Body of pancreas (tissue), 4 donors: ENCODE results near the gene INAFM2. TPM values are rescaled to one million over a fixed set of nuclear protein-coding genes. Genes with fewer than 3 reads are reported as not detected.

ENCODE experiments used
- ATAC-seq: fragments of 150-250 bp; one replicate; pipeline ENCODE4 v1.9.1; 2016
- DNase-seq, 4 donors: peaks; one replicate each; pipeline ENCODE4 v3.0.0-alpha.2; 2019
- H3K27ac ChIP-seq, 4 donors: fragments of 200-600 bp; sonication (generic); 1 replicate in 3 of 4; 2 replicates in 1 of 4; pipeline versions ENCODE4 v1.5.1 to v1.6.1; 2016 to 2019; ENCODE audit warnings: mild to moderate bottlenecking in 1 of 4, mixed read lengths in 1 of 4, moderate library complexity in 1 of 4
- H3K27me3 ChIP-seq, 2 donors: fragments of 200-600 bp; sonication (generic); one replicate each; pipeline ENCODE4 v1.6.0; 2016; ENCODE audit warnings: mild to moderate bottlenecking in 1 of 2
- H3K36me3 ChIP-seq, 2 donors: fragments of 200-600 bp; sonication (generic); replicated peaks in 1 of 2; 2 replicates each; pipeline ENCODE4 v1.5.1; 2016; ENCODE audit warnings: low read depth in 2 of 2; ENCODE audit not compliant: insufficient read depth in 1 of 2
- H3K4me1 ChIP-seq: fragments of 200-600 bp; sonication (generic); one replicate; pipeline ENCODE4 v1.6.0; 2016
- H3K4me3 ChIP-seq, 2 donors: fragments of 200-600 bp; sonication (generic); 1 replicate in 1 of 2; 2 replicates in 1 of 2; pipeline ENCODE4 v1.5.1; 2016 to 2019
- H3K9me3 ChIP-seq, 3 donors: fragments of 200-600 bp; sonication (generic); 1 replicate in 2 of 3; 2 replicates in 1 of 3; pipeline ENCODE4 v1.5.1; 2016
- CTCF ChIP-seq, 7 experiments: fragments of 450-650 bp in 4 of 7; fragments of 200-600 bp in 3 of 7; sonication (generic) in 3 of 7; IDR thresholded peaks; one replicate each; pipeline ENCODE4 v1.5.1; 2016 to 2019; ENCODE audit warnings: antibody characterized with exemption in 7 of 7
- POLR2A ChIP-seq, 3 donors: fragments of 450-650 bp; IDR thresholded peaks; one replicate each; pipeline ENCODE4 v1.6.1; 2016; ENCODE audit warnings: antibody characterized with exemption in 3 of 3, mild to moderate bottlenecking in 2 of 3
- WGBS, 2 donors: methylation state at CpG; one replicate each; pipeline ENCODE4 v1.1.5; 2017; 5-methylcytosine and 5-hydroxymethylcytosine counted together
- intact Hi-C: fragments of 100-400 bp; cut with DNase I; formaldehyde crosslinking; loops from one replicate; pipeline ENCODE4 v1.15.1; 2023
- total RNA-seq, 2 donors: library from RNA; depleted of rRNA; stranded (reverse); fragments of >200 nt; gene quantifications; one replicate each; pipeline ENCODE4 v1.1.0, GENCODE V29; 2016

Gene INAFM2
- total RNA-seq, 2 donors from 2014 or later: 8.8 to 22.4 TPM

GRCh38 chr15:40293006-40293405, 30.5 kb upstream of the INAFM2 start:
- DNase-seq: no peak
- intact Hi-C loops: no loop called here
- no peak for TF ChIP-seq CTCF (IDR thresholded peaks at IDR 0.05)
- ATAC-seq: no peak
- H3K27ac ChIP-seq: no peak overlapping the region
- H3K27me3 ChIP-seq: peaks cover 0 to 8% of the 10 kb centered on the region in 2 donors
- H3K36me3 ChIP-seq: no peaks in the 10 kb centered on the region
- H3K4me3 ChIP-seq: no peak overlapping the region
- peaks cover 45% of the 10 kb centered on the region for H3K4me1 ChIP-seq
- H3K9me3 ChIP-seq: no peaks in the 10 kb centered on the region

GRCh38 chr15:40293905-40294895, 29.3 kb upstream of the INAFM2 start:
- H3K27me3 ChIP-seq: peaks cover 0 to 8% of the 10 kb centered on the region in 2 donors
- no peak for TF ChIP-seq POLR2A (IDR thresholded peaks at IDR 0.05)
- TF ChIP-seq CTCF (IDR thresholded peaks at IDR 0.05): no peak
- H3K4me1 ChIP-seq: peaks cover 36% of the 10 kb centered on the region
- DNase-seq (no peak), ATAC-seq (no peak)
- H3K4me3 ChIP-seq: no peak overlapping the region
- H3K27ac ChIP-seq: no peak overlapping the region
- WGBS, 2 donors: 90 to 91% methylated on average over 15 to 20 of the region's 20 CpGs
- intact Hi-C loops: no loop called here
- no peaks in the 10 kb centered on the region for H3K36me3 ChIP-seq
- H3K9me3 ChIP-seq: no peaks in the 10 kb centered on the region

GRCh38 chr15:40295297-40295696, 28.2 kb upstream of the INAFM2 start:
- peaks cover 0 to 8% of the 10 kb centered on the region in 2 donors for H3K27me3 ChIP-seq
- DNase-seq: no peak
- intact Hi-C loops: no loop called here
- TF ChIP-seq POLR2A (IDR thresholded peaks at IDR 0.05) (no peak), CTCF (IDR thresholded peaks at IDR 0.05) (no peak)
- ATAC-seq: no peak
- no peak overlapping the region for H3K27ac ChIP-seq
- H3K9me3 ChIP-seq: no peaks in the 10 kb centered on the region
- WGBS, 2 donors: 79 to 90% methylated on average over 1 of the region's 1 CpG
- no peaks in the 10 kb centered on the region for H3K36me3 ChIP-seq
- H3K4me1 ChIP-seq: peaks cover 25% of the 10 kb centered on the region
- H3K4me3 ChIP-seq: no peak overlapping the region

GRCh38 chr15:40295877-40296560, 27.5 kb upstream of the INAFM2 start:
- Histone ChIP-seq H3K9me3 (no peaks in the 10 kb centered on the region), H3K36me3 (no peaks in the 10 kb centered on the region), H3K4me1 (peaks cover 20% of the 10 kb centered on the region), H3K4me3 (no peak overlapping the region), H3K27me3 (peaks cover 0 to 8% of the 10 kb centered on the region in 2 donors), H3K27ac (no peak overlapping the region)
- WGBS, 2 donors: 61 to 66% methylated on average over 10 to 12 of the region's 12 CpGs
- DNase-seq (peak; percentile 58 to 89 (median 74)), ATAC-seq (peak; percentile 77)
- TF ChIP-seq POLR2A (IDR thresholded peaks at IDR 0.05): no peak
- TF ChIP-seq CTCF (IDR thresholded peaks at IDR 0.05): no peak
- intact Hi-C loops: no loop called here
